Activated T-cell treated with anti-CD3 and anti-CD28 coated beads, Interleukin-2, amount 50 U/mL, for 72 hours (primary cell): ENCODE data around the gene CLINT1. TPM values are rescaled to one million over a fixed set of nuclear protein-coding genes. Genes with fewer than 3 reads are reported as not detected.
"Not testable (repeated sequence)": the region's sequence is repeated elsewhere in the genome, so short reads cannot be mapped to it uniquely, and the experiment has no call there.

Experiments
- ATAC-seq, 2 donors: fragments of 150-1000 bp; cut with Tn5 transposase; replicated peaks in 1 of 2; 2 replicates each; pipeline ENCODE4 v1.10.0; 2021; ENCODE audit warnings: moderate library complexity in 2 of 2, mild to moderate bottlenecking in 1 of 2
- DNase-seq, 2 donors: peaks; one replicate each; pipeline ENCODE4 v3.0.0; 2021 to 2022; ENCODE audit warnings: mixed read lengths in 1 of 2
- H3K27ac Mint-ChIP-seq: one replicate; pipeline ENCODE4 v1.8.0; 2022; ENCODE audit warnings: mild to moderate bottlenecking, moderate library complexity, mixed read lengths
- H3K27me3 Mint-ChIP-seq: one replicate; pipeline ENCODE4 v1.8.0; 2022; ENCODE audit warnings: low read depth, mixed read lengths
- H3K36me3 Mint-ChIP-seq, 2 donors: one replicate each; pipeline ENCODE4 v1.8.0; 2022; ENCODE audit warnings: mixed read lengths in 2 of 2, mild to moderate bottlenecking in 1 of 2; ENCODE audit not compliant: insufficient read depth in 2 of 2
- H3K4me1 Mint-ChIP-seq: one replicate; pipeline ENCODE4 v1.8.0; 2022; ENCODE audit warnings: low read depth, mixed read lengths
- H3K4me3 Mint-ChIP-seq, 2 donors: one replicate each; pipeline ENCODE4 v1.8.0; 2022; ENCODE audit warnings: mild to moderate bottlenecking in 2 of 2, mixed read lengths in 2 of 2, moderate library complexity in 2 of 2
- H3K9me3 Mint-ChIP-seq, 2 donors: one replicate each; pipeline ENCODE4 v1.8.0; 2022; ENCODE audit warnings: mixed read lengths in 2 of 2
- total RNA-seq, 2 donors: library from RNA; stranded (reverse); gene quantifications; one replicate each; pipeline ENCODE4 v1.2.3, GENCODE V29; 2022

CLINT1 gene
- total RNA-seq, 2 donors from 2014 or later: 60.7 to 66.0 TPM

GRCh38 chr5:157881498-157881897, 22.6 kb upstream of the CLINT1 start:
- not testable (repeated sequence) for H3K36me3 Mint-ChIP-seq, H3K4me3 Mint-ChIP-seq, ATAC-seq

GRCh38 chr5:157877821-157878220, 18.9 kb upstream of the CLINT1 start:
- peaks cover 8% of the 10 kb centered on the region for H3K4me1 Mint-ChIP-seq
- no peak overlapping the region for H3K4me3 Mint-ChIP-seq
- DNase-seq (no peak), ATAC-seq (peak; percentile 34 to 39)
- H3K27ac Mint-ChIP-seq: peak overlapping the region; percentile 87
- peaks cover 0 to 1% of the 10 kb centered on the region in 2 donors for H3K9me3 Mint-ChIP-seq
- no peaks in the 10 kb centered on the region for H3K36me3 Mint-ChIP-seq
- H3K27me3 Mint-ChIP-seq: no peaks in the 10 kb centered on the region

More at GRCh38 chr5:157881498-157881897, 22.6 kb upstream of the CLINT1 start:
- H3K27me3 Mint-ChIP-seq, DNase-seq, H3K4me1 Mint-ChIP-seq, H3K9me3 Mint-ChIP-seq, H3K27ac Mint-ChIP-seq: not testable (repeated sequence)

- no peak overlapping the region for H3K4me3 Mint-ChIP-seq
- DNase-seq (no peak), ATAC-seq (peak; percentile 53 to 60)
- no peaks in the 10 kb centered on the region for H3K36me3 Mint-ChIP-seq
- no peaks in the 10 kb centered on the region for H3K27me3 Mint-ChIP-seq
- H3K9me3 Mint-ChIP-seq: peaks cover 0 to 1% of the 10 kb centered on the region in 2 donors
- peaks cover 26% of the 10 kb centered on the region for H3K4me1 Mint-ChIP-seq
- H3K27ac Mint-ChIP-seq: no peak overlapping the region
Observed at GRCh38 chr5:157874861-157875260, 15.9 kb upstream of the CLINT1 start.

DNA sequence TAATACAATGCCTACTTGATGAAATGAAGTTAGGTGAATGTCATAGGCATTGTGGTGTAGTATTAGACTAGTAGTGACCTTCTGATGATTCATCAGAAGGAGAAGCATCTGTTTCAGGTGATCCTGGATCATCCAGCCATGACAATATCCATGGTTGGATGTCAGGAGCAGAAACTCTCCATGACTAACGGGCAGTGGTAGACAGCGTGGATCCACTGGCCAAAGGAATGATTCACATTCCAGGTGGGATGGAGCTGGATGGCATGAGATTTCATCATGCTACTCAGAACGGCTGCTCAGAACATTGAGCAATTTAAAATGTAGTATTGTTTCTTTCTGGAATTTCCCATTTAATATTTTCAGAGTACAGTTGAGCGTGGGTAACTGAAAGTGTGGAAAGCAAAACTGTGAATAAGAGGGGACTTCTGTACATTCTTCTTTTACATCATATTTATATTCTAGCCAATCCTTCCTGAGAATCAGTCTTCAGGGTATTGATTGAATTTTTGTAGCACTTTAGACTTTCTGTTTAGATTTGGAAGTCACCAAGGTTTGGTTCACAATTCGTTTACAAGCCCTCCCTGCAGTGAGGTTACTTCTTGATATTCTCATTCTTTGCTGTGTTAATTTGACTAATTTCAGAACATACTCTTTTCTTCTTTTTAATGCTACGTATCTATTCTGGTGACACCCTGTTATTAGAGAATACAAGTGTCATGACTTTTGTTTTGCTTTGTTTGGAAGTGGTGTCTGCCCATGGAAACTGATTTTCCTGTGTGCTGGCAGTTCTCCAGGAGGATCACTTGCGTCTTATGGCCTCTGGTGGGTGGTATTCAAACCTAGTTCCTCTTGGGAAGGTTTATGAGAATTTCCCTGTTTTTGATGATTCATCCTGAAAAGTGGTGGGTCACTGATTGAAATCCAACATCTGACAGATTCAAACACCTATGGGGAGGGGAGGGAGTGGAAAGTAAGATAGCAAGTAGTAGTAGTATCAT, 12.2 kb upstream of the CLINT1 start:
- no peaks in the 10 kb centered on the region for H3K27me3 Mint-ChIP-seq
- no peak for DNase-seq
- ATAC-seq: peak; percentile 53 to 63
- H3K9me3 Mint-ChIP-seq: peaks cover 0 to 2% of the 10 kb centered on the region in 2 donors
- H3K4me1 Mint-ChIP-seq: peaks cover 18% of the 10 kb centered on the region
- peaks cover 0 to 4% of the 10 kb centered on the region in 2 donors for H3K36me3 Mint-ChIP-seq
- peak overlapping the region; percentile 18 to 71 for H3K4me3 Mint-ChIP-seq
- peak overlapping the region; percentile 35 for H3K27ac Mint-ChIP-seq

DNA sequence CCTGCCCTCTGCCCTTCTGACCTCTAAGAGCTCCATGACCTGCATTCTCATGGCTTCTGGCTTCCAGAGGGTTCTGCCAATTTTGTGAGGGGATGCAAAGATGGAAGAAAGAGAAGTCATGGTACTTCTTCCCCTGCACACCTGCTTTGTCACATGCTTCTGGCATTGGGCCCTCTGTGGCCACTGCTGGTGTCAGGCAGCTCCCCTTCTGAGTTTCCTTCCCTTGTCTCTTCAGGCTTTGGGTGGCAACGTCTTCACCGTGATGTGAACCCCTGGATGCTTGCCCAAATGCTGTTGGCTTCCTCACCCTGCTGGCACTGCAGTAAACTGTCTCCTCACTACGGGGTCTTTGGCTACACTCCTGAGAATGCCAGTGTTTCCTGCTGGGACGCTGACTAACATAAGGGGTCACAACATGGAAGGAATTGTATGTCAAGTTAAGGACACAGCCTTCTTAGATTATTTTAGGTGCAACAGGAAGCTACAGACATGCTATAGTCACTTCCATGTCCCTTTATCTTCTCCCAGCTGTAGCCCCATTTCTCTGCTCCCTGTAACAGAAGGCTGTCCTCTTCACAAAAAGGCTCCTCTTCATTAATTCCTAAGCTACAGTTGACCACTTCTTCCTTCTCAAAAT, 8.9 kb upstream of the CLINT1 start:
- DNase-seq (no peak), ATAC-seq (no peak)
- Mint-ChIP-seq H3K27me3 (no peaks in the 10 kb centered on the region), H3K4me1 (peaks cover 29% of the 10 kb centered on the region), H3K9me3 (peaks cover 0 to 2% of the 10 kb centered on the region in 2 donors), H3K36me3 (peaks cover 0 to 4% of the 10 kb centered on the region in 2 donors), H3K4me3 (no peak overlapping the region), H3K27ac (no peak overlapping the region)

DNA sequence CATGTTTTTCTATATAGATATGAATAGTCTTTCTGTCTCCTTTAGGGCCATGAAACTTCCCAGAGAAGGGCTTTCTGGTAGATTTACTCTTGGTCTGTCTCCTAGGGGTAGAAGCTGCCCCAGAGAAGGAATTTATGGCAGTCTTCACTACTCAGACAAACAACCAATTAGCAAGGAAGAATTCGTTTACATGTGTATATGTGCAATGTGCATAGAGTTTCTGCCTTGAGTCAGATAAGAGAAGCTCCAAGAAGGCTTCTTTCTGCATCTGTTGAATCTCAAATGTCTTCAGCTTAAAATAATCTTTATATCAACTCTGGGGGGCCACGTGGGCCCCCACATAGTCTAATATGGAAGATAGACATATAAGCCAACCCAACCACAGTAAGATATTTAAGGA, 7.6 kb upstream of the CLINT1 start:
- Mint-ChIP-seq H3K9me3 (peaks cover 0 to 2% of the 10 kb centered on the region in 2 donors), H3K4me3 (no peak overlapping the region), H3K36me3 (peaks cover 0 to 4% of the 10 kb centered on the region in 2 donors), H3K27ac (no peak overlapping the region), H3K27me3 (no peaks in the 10 kb centered on the region), H3K4me1 (peaks cover 34% of the 10 kb centered on the region)
- ATAC-seq (no peak), DNase-seq (no peak)

GRCh38 chr5:157865781-157866180, 6.8 kb upstream of the CLINT1 start:
- DNase-seq (no peak), ATAC-seq (no peak)
- peaks cover 0 to 4% of the 10 kb centered on the region in 2 donors for H3K36me3 Mint-ChIP-seq
- H3K4me3 Mint-ChIP-seq: no peak overlapping the region
- H3K27ac Mint-ChIP-seq: no peak overlapping the region
- peaks cover 34% of the 10 kb centered on the region for H3K4me1 Mint-ChIP-seq
- peaks cover 0 to 2% of the 10 kb centered on the region in 2 donors for H3K9me3 Mint-ChIP-seq
- no peaks in the 10 kb centered on the region for H3K27me3 Mint-ChIP-seq

GRCh38 chr5:157864067-157864466, 5.1 kb upstream of the CLINT1 start:
- no peak for ATAC-seq
- Mint-ChIP-seq H3K27ac (no peak overlapping the region), H3K4me3 (no peak overlapping the region), H3K9me3 (no peaks in the 10 kb centered on the region), H3K36me3 (no peaks in the 10 kb centered on the region), H3K27me3 (no peaks in the 10 kb centered on the region), H3K4me1 (peaks cover 47% of the 10 kb centered on the region)
- no peak for DNase-seq

- Mint-ChIP-seq H3K9me3 (no peaks in the 10 kb centered on the region), H3K27ac (no peak overlapping the region), H3K27me3 (no peaks in the 10 kb centered on the region), H3K4me1 (peaks cover 57% of the 10 kb centered on the region), H3K36me3 (peaks cover 0 to 7% of the 10 kb centered on the region in 2 donors), H3K4me3 (peak overlapping the region; percentile 43 to 50)
- ATAC-seq (no peak), DNase-seq (no peak)
Observed at GRCh38 chr5:157862183-157862851, 3.4 kb upstream of the CLINT1 start.

- H3K36me3 Mint-ChIP-seq: peaks cover 0 to 8% of the 10 kb centered on the region in 2 donors
- H3K4me1 Mint-ChIP-seq: peaks cover 68% of the 10 kb centered on the region
- H3K9me3 Mint-ChIP-seq: no peaks in the 10 kb centered on the region
- no peaks in the 10 kb centered on the region for H3K27me3 Mint-ChIP-seq
- peak overlapping the region; percentile 67 to 75 for H3K4me3 Mint-ChIP-seq
- DNase-seq: peak; percentile 27 to 45
- peak overlapping the region; percentile 9 for H3K27ac Mint-ChIP-seq
- ATAC-seq: peak; percentile 34 to 39
Observed at GRCh38 chr5:157860898-157861890, 2.2 kb upstream of the CLINT1 start.

- Mint-ChIP-seq H3K4me1 (peaks cover 79% of the 10 kb centered on the region), H3K36me3 (peaks cover 0 to 9% of the 10 kb centered on the region in 2 donors), H3K27me3 (no peaks in the 10 kb centered on the region), H3K4me3 (peak overlapping the region; percentile 95 to 98), H3K9me3 (no peaks in the 10 kb centered on the region), H3K27ac (peak overlapping the region; percentile 98)
- ATAC-seq: peak; percentile 1 to 3
- no peak for DNase-seq
Observed at GRCh38 chr5:157859227-157859575, 256 bp upstream of the CLINT1 start.
